PC-9 (cell line): ENCODE measurements around the gene BMF. TPM values are rescaled to one million over a fixed set of nuclear protein-coding genes. Genes with fewer than 3 reads are reported as not detected.
A peak's percentile ranks its signal among the peaks of the same experiment; 100 is the strongest.
"Not testable (repeated sequence)": the region's sequence is repeated elsewhere in the genome, so short reads cannot be mapped to it uniquely, and the experiment has no call there.

Experiments used
- BruUV-seq: library from RNA; stranded (reverse); fragments of 400-500 nt; replicated peaks from 2 replicates; lab custom pipeline; 2021; lab: Mats Ljungman, UMichigan
- CTCF ChIA-PET: fragments of 300-600 bp; sonication (Branson Sonifier 250); formaldehyde crosslinking; loops from one replicate; lab custom pipeline; 2022; ENCODE audit warnings: antibody characterized with exemption; lab: Charles Lee
- POLR2A ChIA-PET: fragments of 300-600 bp; sonication (Branson Sonifier 250); formaldehyde crosslinking; loops from one replicate; lab custom pipeline; 2022; ENCODE audit warnings: antibody characterized with exemption; ENCODE audit not compliant: unreplicated experiment; lab: Charles Lee
- DNase-seq, 2 experiments: peaks; one replicate each; pipeline versions ENCODE4 v3.0.0 to v3.0.0-alpha.2; 2015 to 2022; ENCODE audit warnings: mixed read lengths in 1 of 2
- H2AFZ ChIP-seq: fragments of 200-600 bp; sonication (generic); 2 replicates; pipeline ENCODE4 v1.8.1; 2017; ENCODE audit warnings: antibody characterized with exemption
- H3F3A ChIP-seq: fragments of 200-600 bp; sonication (generic); 2 replicates; pipeline ENCODE4 v1.8.1; 2017; ENCODE audit warnings: antibody characterized with exemption, mild to moderate bottlenecking, low read depth; ENCODE audit not compliant: insufficient read depth
- H3K27ac ChIP-seq: fragments of 200-600 bp; sonication (generic); 2 replicates; pipeline ENCODE4 v1.6.1; 2016; ENCODE audit warnings: mixed run types
- H3K27me3 ChIP-seq: fragments of 200-600 bp; sonication (generic); 2 replicates; pipeline ENCODE4 v1.6.1; 2016; ENCODE audit warnings: low read depth, mixed run types; ENCODE audit not compliant: insufficient read depth
- H3K36me3 ChIP-seq: fragments of 200-600 bp; sonication (generic); 2 replicates; pipeline ENCODE4 v1.6.1; 2016; ENCODE audit warnings: low read depth, mixed run types
- H3K4me1 ChIP-seq: fragments of 200-600 bp; sonication (generic); replicated peaks from 2 replicates; pipeline ENCODE4 v1.6.1; 2016; ENCODE audit warnings: mixed run types; ENCODE audit not compliant: insufficient read depth
- H3K4me2 ChIP-seq: fragments of 200-600 bp; sonication (generic); 2 replicates; pipeline ENCODE4 v1.6.1; 2017; ENCODE audit warnings: mixed run types
- H3K4me3 ChIP-seq: fragments of 200-600 bp; sonication (generic); 2 replicates; pipeline ENCODE4 v1.6.1; 2016; ENCODE audit warnings: mixed run types
- H3K79me2 ChIP-seq: fragments of 200-600 bp; sonication (generic); 2 replicates; pipeline ENCODE4 v1.6.1; 2017; ENCODE audit warnings: low read depth, mixed run types
- H3K9me2 ChIP-seq: fragments of 200-600 bp; sonication (generic); 2 replicates; pipeline ENCODE4 v1.8.1; 2017; ENCODE audit warnings: mild to moderate bottlenecking; ENCODE audit not compliant: insufficient read depth
- H3K9me3 ChIP-seq: fragments of 200-600 bp; sonication (generic); 2 replicates; pipeline ENCODE4 v1.8.1; 2016; ENCODE audit warnings: low read depth; ENCODE audit not compliant: insufficient read depth
- H4K20me1 ChIP-seq: fragments of 200-600 bp; sonication (generic); 2 replicates; pipeline ENCODE4 v1.8.1; 2017; ENCODE audit not compliant: insufficient read depth
- EZH2 ChIP-seq: fragments of 200-600 bp; sonication (generic); IDR thresholded peaks from 2 replicates; pipeline ENCODE4 v1.8.0; 2017; ENCODE audit warnings: antibody characterized with exemption, low read depth
- intact Hi-C: fragments of 100-400 bp; cut with micrococcal nuclease; formaldehyde crosslinking; loops from one replicate; pipeline ENCODE4 v1.10.0; 2022; ENCODE audit not compliant: unreplicated experiment
- total RNA-seq: library from RNA; stranded (reverse); gene quantifications from 2 replicates; pipeline ENCODE4 v1.2.3, GENCODE V29; 2021
- TF ChIP-seq, protein P1 (sequence below): fragments of 200-600 bp; sonication (generic); conservative IDR thresholded peaks from 2 replicates; pipeline ENCODE4 v1.6.1; 2017; ENCODE audit warnings: mixed run types, antibody characterized with exemption, mild to moderate bottlenecking, moderate library complexity

Gene BMF
- total RNA-seq, 1 experiment from 2014 or later, result 11.0 TPM

DNA sequence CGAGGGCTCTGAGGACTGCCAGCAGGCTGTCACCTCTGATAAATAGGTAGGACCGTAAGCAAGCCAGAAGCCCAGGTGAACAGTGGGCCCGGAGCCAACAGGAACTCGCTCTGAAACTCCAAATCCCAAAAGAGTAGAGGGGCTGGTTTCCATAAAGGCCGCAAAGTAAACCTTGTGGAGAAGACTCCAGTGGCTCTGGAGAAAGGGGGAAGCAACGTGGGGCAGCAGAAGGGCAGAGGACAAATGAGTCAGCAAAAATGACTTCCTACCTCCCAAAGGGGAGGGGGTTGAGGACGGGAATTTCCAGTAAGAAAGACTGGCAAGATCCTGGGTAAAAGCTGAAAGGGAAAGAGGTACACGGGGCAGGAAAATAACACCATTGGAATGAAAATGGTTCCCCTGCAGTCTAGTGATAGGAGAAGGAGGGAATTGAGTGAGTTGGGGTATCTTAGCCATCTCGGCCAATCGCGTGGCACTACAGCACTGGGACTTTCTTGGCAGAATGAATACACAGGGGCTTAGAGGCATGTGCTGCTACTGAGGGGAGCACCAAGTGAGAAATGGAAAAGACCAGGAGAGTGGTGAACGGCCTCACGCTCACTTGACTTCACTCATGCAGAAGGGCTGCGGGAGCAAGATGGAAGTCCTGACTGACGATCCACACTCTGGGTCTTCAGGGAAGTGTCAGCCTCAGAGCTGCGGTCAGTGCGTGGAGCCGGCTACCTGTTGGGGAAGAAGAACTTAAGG lies 33.2 kb downstream of the BMF start:
- Histone ChIP-seq H3K9me2 (no peaks in the 10 kb centered on the region), H3K4me1 (peaks cover 12% of the 10 kb centered on the region; the same call in 1 of the 2 replicates), H3K27me3 (no peaks in the 10 kb centered on the region), H3K4me3 (no peak overlapping the region), H3K36me3 (no peaks in the 10 kb centered on the region), H3F3A (no peaks in the 10 kb centered on the region), H3K9me3 (no peaks in the 10 kb centered on the region), H3K79me2 (no peaks in the 10 kb centered on the region), H2AFZ (no peak overlapping the region), H3K27ac (no peak overlapping the region), H4K20me1 (no peaks in the 10 kb centered on the region), H3K4me2 (0 out of 2 replicates have a peak overlapping the region, but pooled peaks have one; percentile 7)
- no peak for DNase-seq
- BruUV-seq, result TSS peak; percentile 57
- intact Hi-C loops, result no loop called here
- POLR2A ChIA-PET, result interaction anchor here (0.6 to 0.7 kb wide), 3 partner anchors 170 to 1340 kb away, joined by 5 to 11 read pairs (median 6); no protein-coding TSS in a partner anchor
- CTCF ChIA-PET, result interaction anchor here (0.7 to 1.3 kb wide), 2 partner anchors 31 to 32 kb away, joined by 7 read pairs; no protein-coding TSS in a partner anchor
- TF ChIP-seq, protein P1, sequence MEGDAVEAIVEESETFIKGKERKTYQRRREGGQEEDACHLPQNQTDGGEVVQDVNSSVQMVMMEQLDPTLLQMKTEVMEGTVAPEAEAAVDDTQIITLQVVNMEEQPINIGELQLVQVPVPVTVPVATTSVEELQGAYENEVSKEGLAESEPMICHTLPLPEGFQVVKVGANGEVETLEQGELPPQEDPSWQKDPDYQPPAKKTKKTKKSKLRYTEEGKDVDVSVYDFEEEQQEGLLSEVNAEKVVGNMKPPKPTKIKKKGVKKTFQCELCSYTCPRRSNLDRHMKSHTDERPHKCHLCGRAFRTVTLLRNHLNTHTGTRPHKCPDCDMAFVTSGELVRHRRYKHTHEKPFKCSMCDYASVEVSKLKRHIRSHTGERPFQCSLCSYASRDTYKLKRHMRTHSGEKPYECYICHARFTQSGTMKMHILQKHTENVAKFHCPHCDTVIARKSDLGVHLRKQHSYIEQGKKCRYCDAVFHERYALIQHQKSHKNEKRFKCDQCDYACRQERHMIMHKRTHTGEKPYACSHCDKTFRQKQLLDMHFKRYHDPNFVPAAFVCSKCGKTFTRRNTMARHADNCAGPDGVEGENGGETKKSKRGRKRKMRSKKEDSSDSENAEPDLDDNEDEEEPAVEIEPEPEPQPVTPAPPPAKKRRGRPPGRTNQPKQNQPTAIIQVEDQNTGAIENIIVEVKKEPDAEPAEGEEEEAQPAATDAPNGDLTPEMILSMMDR, result no peak
- TF ChIP-seq EZH2, result no peak

DNA sequence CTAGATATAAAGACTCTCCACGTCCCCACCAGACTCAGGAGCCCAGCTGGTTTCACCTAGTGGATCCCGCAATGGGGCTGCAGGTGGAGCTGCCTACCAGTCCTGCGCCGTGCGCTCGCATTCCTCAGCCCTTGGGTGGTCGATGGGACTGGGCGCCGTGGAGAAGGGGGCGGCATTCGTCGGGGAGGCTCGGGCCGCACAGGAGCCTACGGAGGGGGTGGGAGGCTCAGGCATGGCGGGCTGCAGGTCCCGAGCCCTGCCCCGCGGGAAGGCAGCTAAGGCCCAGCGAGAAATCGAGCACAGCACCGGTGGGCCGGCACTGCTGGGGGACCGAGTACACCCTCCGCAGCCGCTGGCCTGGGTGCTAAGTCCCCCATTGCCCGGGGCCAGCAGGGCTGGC lies 34.0 kb downstream of the BMF start:
- H3K9me3 ChIP-seq, BruUV-seq, intact Hi-C loops, H3K36me3 ChIP-seq, H3K79me2 ChIP-seq, CTCF ChIA-PET, H3K27me3 ChIP-seq, DNase-seq, H3K4me2 ChIP-seq, H3K9me2 ChIP-seq, H3K27ac ChIP-seq, H4K20me1 ChIP-seq, H3F3A ChIP-seq, H2AFZ ChIP-seq, H3K4me3 ChIP-seq: not testable (repeated sequence)
- POLR2A ChIA-PET, result interaction anchor here (0.6 kb wide), 1 partner anchor 41 kb away, joined by 5 read pairs; no protein-coding TSS in a partner anchor
- peaks cover 20% of the 10 kb centered on the region for H3K4me1 ChIP-seq

DNA sequence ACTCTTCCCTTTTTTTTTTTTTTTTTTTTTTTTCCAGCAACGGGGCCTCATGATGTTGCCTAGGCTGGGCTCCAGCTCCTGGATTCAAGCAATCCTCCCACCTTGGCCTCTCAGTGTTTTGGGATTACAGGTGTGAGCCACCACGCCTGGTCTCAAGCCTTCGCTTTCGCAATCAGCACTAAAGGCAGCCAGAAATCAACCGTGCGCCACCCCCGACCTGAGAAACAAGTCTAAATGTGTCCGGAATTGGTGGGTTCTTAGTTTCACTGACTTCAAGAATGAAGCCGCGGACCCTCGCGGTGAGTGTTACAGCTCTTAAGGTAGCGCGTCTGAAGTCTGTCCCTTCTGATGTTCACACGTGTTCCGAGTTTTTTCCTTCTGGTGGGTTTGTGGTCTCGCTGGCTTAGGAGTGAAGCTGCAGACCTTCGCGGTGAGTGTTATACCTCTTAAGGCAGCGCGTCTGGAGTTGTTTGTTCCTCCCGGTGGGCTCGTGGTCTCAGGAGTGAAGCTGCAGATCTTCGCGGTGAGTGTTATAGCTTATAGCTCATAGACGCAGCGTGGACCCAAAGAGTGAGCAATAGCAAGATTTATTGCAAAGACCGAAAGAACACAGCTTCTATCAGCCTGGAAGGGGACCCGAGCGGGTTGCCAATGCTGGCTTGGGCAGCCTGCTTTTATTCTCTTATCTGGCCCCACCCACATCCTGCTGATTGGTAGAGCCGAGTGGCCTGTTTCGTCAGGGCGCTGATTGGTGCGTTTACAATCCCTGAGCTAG lies 34.8 kb downstream of the BMF start:
- H4K20me1 ChIP-seq, H3K79me2 ChIP-seq, H3K27ac ChIP-seq, H3F3A ChIP-seq, H2AFZ ChIP-seq, H3K9me3 ChIP-seq, H3K27me3 ChIP-seq, DNase-seq, H3K9me2 ChIP-seq, intact Hi-C loops, H3K4me3 ChIP-seq, H3K4me2 ChIP-seq, CTCF ChIA-PET, H3K36me3 ChIP-seq: not testable (repeated sequence)
- peaks cover 25% of the 10 kb centered on the region for H3K4me1 ChIP-seq
- TSS peak; percentile 40 for BruUV-seq
- POLR2A ChIA-PET, result interaction anchor here (0.6 kb wide), 1 partner anchor 40 kb away, joined by 5 read pairs; no protein-coding TSS in a partner anchor
